Hepatic stellate cell (primary cell): ENCODE data around the gene KRT15.
A peak's percentile ranks its signal among the peaks of the same experiment; 100 is the strongest.

ENCODE experiments used
- DNase-seq: peaks from one replicate; pipeline ENCODE4 v3.0.0; 2011; ENCODE audit warnings: low spot score

The KRT15 gene

GRCh38 chr17:41518789-41519449 is at the start of gene KRT15:
TSS of gene KRT15 (minus strand) at chr17:41518890. CDS start at chr17:41518827, 63 bp downstream.
- no peak for DNase-seq

- DNase-seq, result no peak
Measured at GRCh38 chr17:41567317-41567716, 48.6 kb upstream of the KRT15 start.

- no peak for DNase-seq
Measured at GRCh38 chr17:41565338-41565737, 46.6 kb upstream of the KRT15 start.

GRCh38 chr17:41563607-41564170 is 45.0 kb upstream of the KRT15 start:
- no peak for DNase-seq

- DNase-seq, result no peak
Measured at GRCh38 chr17:41561554-41561953, 42.9 kb upstream of the KRT15 start.

GRCh38 chr17:41559548-41559947 is 40.9 kb upstream of the KRT15 start:
- no peak for DNase-seq

GRCh38 chr17:41556931-41557330 is 38.2 kb upstream of the KRT15 start:
- DNase-seq, result no peak

GRCh38 chr17:41556306-41556705 is 37.6 kb upstream of the KRT15 start:
- no peak for DNase-seq

GRCh38 chr17:41555105-41555887 is 36.6 kb upstream of the KRT15 start:
- DNase-seq, result no peak

- DNase-seq, result no peak
Measured at GRCh38 chr17:41553987-41554680, 35.4 kb upstream of the KRT15 start.

GRCh38 chr17:41553176-41553575 is 34.5 kb upstream of the KRT15 start:
- no peak for DNase-seq

- DNase-seq, result no peak
Measured at GRCh38 chr17:41552455-41552854, 33.8 kb upstream of the KRT15 start.

- DNase-seq, result no peak
Measured at GRCh38 chr17:41551365-41551764, 32.7 kb upstream of the KRT15 start.

GRCh38 chr17:41549596-41550039 is 30.9 kb upstream of the KRT15 start:
- no peak for DNase-seq

- peak; percentile 81 for DNase-seq
Measured at GRCh38 chr17:41548844-41549595, 30.3 kb upstream of the KRT15 start.

- DNase-seq, result peak; percentile 95
Measured at GRCh38 chr17:41547921-41548843, 29.5 kb upstream of the KRT15 start.

GRCh38 chr17:41547378-41547841 is 28.7 kb upstream of the KRT15 start:
- DNase-seq, result no peak

GRCh38 chr17:41546819-41547218 is 28.1 kb upstream of the KRT15 start:
- DNase-seq, result no peak

- no peak for DNase-seq
Measured at GRCh38 chr17:41545829-41546410, 27.2 kb upstream of the KRT15 start.

GRCh38 chr17:41544935-41545334 is 26.2 kb upstream of the KRT15 start:
- DNase-seq, result no peak
